Measurements from ENCODE around the gene HOXB9. TPM values are rescaled to one million over a fixed set of nuclear protein-coding genes. Genes with fewer than 3 reads are reported as not detected.

The HOXB9 gene
- total RNA-seq, 2 donors from 2014 or later, result not detected

GRCh38 chr17:48615963-48616716, 10.0 kb downstream of the HOXB9 start:
- no peak overlapping the region for H3K9ac ChIP-seq (ENCODE audit: extremely low read depth, low read length, poor library complexity, severe bottlenecking)
- H3K36me3 ChIP-seq (ENCODE audit: control insufficient read depth, insufficient read depth, low read length), result no peaks in the 10 kb centered on the region
- no peak overlapping the region for H3K4me3 Mint-ChIP-seq
- H3K9me3 ChIP-seq (ENCODE audit: control insufficient read depth, low read length), result no peaks in the 10 kb centered on the region
- no peaks in the 10 kb centered on the region for H3K9me3 Mint-ChIP-seq
- H3K27me3 Mint-ChIP-seq (ENCODE audit: insufficient read depth), result peaks cover 99% of the 10 kb centered on the region
- WGBS, 2 experiments (ENCODE audit: insufficient coverage in 1 of 2, insufficient read length in 1 of 2), result 8 to 12% methylated on average over 4 to 17 of the region's 17 CpGs
- H3K4me1 ChIP-seq (ENCODE audit: control insufficient read depth, insufficient read depth, low read length), result peaks cover 2% of the 10 kb centered on the region
- H3K36me3 Mint-ChIP-seq (ENCODE audit: low read depth), result no peaks in the 10 kb centered on the region
- TF ChIP-seq CTCF (conservative IDR thresholded peaks at IDR 0.05), result no peak
- no peak overlapping the region for H3K27ac ChIP-seq (ENCODE audit: low read depth, low read length)
- no peak for DNase-seq
- peaks cover 9% of the 10 kb centered on the region for H3K4me1 Mint-ChIP-seq
- peaks cover 100% of the 10 kb centered on the region for H3K27me3 ChIP-seq (ENCODE audit: control insufficient read depth, insufficient read depth, low read length, poor library complexity, severe bottlenecking)
- H3K4me3 ChIP-seq (ENCODE audit: low read length), result no peak overlapping the region
- no peak overlapping the region for H3K27ac Mint-ChIP-seq

- DNase-seq, result no peak
- no peak for TF ChIP-seq CTCF (conservative IDR thresholded peaks at IDR 0.05)
- Histone ChIP-seq H3K9me3 (ENCODE audit: control insufficient read depth, low read length) (no peaks in the 10 kb centered on the region), H3K27me3 (ENCODE audit: control insufficient read depth, insufficient read depth, low read length, poor library complexity, severe bottlenecking) (peaks cover 100% of the 10 kb centered on the region), H3K27ac (ENCODE audit: low read depth, low read length) (no peak within 1 kb of the TSS), H3K4me3 (ENCODE audit: low read length) (no peak within 1 kb of the TSS), H3K4me1 (ENCODE audit: control insufficient read depth, insufficient read depth, low read length) (peaks cover 2% of the 10 kb centered on the region), H3K9ac (ENCODE audit: extremely low read depth, low read length, poor library complexity, severe bottlenecking) (no peak within 1 kb of the TSS), H3K36me3 (ENCODE audit: control insufficient read depth, insufficient read depth, low read length) (no peaks in the 10 kb centered on the region)
- WGBS, 2 experiments (ENCODE audit: insufficient coverage in 1 of 2, insufficient read length in 1 of 2), result 10 to 12% methylated on average over 11 to 37 of the region's 41 CpGs
- Mint-ChIP-seq H3K36me3 (ENCODE audit: low read depth) (no peaks in the 10 kb centered on the region), H3K4me3 (no peak within 1 kb of the TSS), H3K27ac (no peak within 1 kb of the TSS), H3K9me3 (peaks cover 2% of the 10 kb centered on the region), H3K27me3 (ENCODE audit: insufficient read depth) (peaks cover 99% of the 10 kb centered on the region), H3K4me1 (peaks cover 9% of the 10 kb centered on the region)
Observed at GRCh38 chr17:48615047-48615962, 10.9 kb downstream of the HOXB9 start, which contains the start of gene HOXB8. Gene HOXB8 (minus strand): TSS chr17:48615292. CDS start chr17:48614704, 588 bp downstream.

- Histone ChIP-seq H3K4me3 (ENCODE audit: low read length) (no peak overlapping the region), H3K9ac (ENCODE audit: extremely low read depth, low read length, poor library complexity, severe bottlenecking) (no peak overlapping the region), H3K36me3 (ENCODE audit: control insufficient read depth, insufficient read depth, low read length) (no peaks in the 10 kb centered on the region), H3K9me3 (ENCODE audit: control insufficient read depth, low read length) (peaks cover 4% of the 10 kb centered on the region), H3K27me3 (ENCODE audit: control insufficient read depth, insufficient read depth, low read length, poor library complexity, severe bottlenecking) (peaks cover 100% of the 10 kb centered on the region), H3K4me1 (ENCODE audit: control insufficient read depth, insufficient read depth, low read length) (peaks cover 2% of the 10 kb centered on the region), H3K27ac (ENCODE audit: low read depth, low read length) (no peak overlapping the region)
- DNase-seq, result peak; percentile 85
- Mint-ChIP-seq H3K27ac (no peak overlapping the region), H3K27me3 (ENCODE audit: insufficient read depth) (peaks cover 99% of the 10 kb centered on the region), H3K9me3 (peaks cover 2% of the 10 kb centered on the region), H3K36me3 (ENCODE audit: low read depth) (no peaks in the 10 kb centered on the region), H3K4me1 (peaks cover 9% of the 10 kb centered on the region), H3K4me3 (no peak overlapping the region)
- TF ChIP-seq CTCF (conservative IDR thresholded peaks at IDR 0.05), result no peak
- 3% methylated on average over 17 to 54 of the region's 55 CpGs for WGBS, 2 experiments (ENCODE audit: insufficient coverage in 1 of 2, insufficient read length in 1 of 2)
Observed at GRCh38 chr17:48613862-48614694, 12.1 kb downstream of the HOXB9 start.

All from endodermal cell (in vitro differentiated cells).